CD4-positive, alpha-beta T cell treated with Interleukin-6 at 100 ng/mL for 8 hours (primary cell): ENCODE data around the gene GRAP2.

Experiments used
- DNase-seq: peaks from one replicate; pipeline ENCODE4 v3.0.0-alpha.2; 2020; ENCODE audit warnings: mixed read lengths, low spot score

Gene GRAP2

GRCh38 chr22:39995393-39996252, 94.7 kb downstream of the GRAP2 start:
- no peak for DNase-seq

- no peak for DNase-seq
Measured at GRCh38 chr22:39996732-39997131, 95.8 kb downstream of the GRAP2 start.

- no peak for DNase-seq
Measured at GRCh38 chr22:39997421-39997820, 96.5 kb downstream of the GRAP2 start.

- DNase-seq = no peak
Measured at GRCh38 chr22:39997939-39998726, 97.2 kb downstream of the GRAP2 start.

GRCh38 chr22:39999144-39999757, 98.4 kb downstream of the GRAP2 start:
- DNase-seq = no peak

- DNase-seq = no peak
Measured at GRCh38 chr22:40000171-40000570, 99.3 kb downstream of the GRAP2 start.

- no peak for DNase-seq
Measured at GRCh38 chr22:40001106-40001505, 100.2 kb downstream of the GRAP2 start.

GRCh38 chr22:40001800-40002577, 101.1 kb downstream of the GRAP2 start:
- DNase-seq = no peak

GRCh38 chr22:40002935-40003715, 102.2 kb downstream of the GRAP2 start:
- no peak for DNase-seq

- no peak for DNase-seq
Measured at GRCh38 chr22:40004836-40005235, 104.0 kb downstream of the GRAP2 start.

GRCh38 chr22:40006641-40007040, 105.8 kb downstream of the GRAP2 start:
- no peak for DNase-seq

- no peak for DNase-seq
Measured at GRCh38 chr22:40007853-40008710, 107.2 kb downstream of the GRAP2 start.

- no peak for DNase-seq
Measured at GRCh38 chr22:40008726-40009291, 107.9 kb downstream of the GRAP2 start.

- no peak for DNase-seq
Measured at GRCh38 chr22:40009292-40009774, 108.4 kb downstream of the GRAP2 start.

- DNase-seq = peak; percentile 36
Measured at GRCh38 chr22:40009951-40010671, 109.2 kb downstream of the GRAP2 start.

- DNase-seq = no peak
Measured at GRCh38 chr22:40010746-40011145, 109.9 kb downstream of the GRAP2 start.

- no peak for DNase-seq
Measured at GRCh38 chr22:40014667-40015248, 113.9 kb downstream of the GRAP2 start.

GRCh38 chr22:40015358-40015976, 114.6 kb downstream of the GRAP2 start:
- DNase-seq = no peak
